ENCODE measurements around the gene BOC. TPM values are rescaled to one million over a fixed set of nuclear protein-coding genes. Genes with fewer than 3 reads are reported as not detected.

The BOC gene
- total and polyA plus RNA-seq, 2 of the 8 experiments (the other 6 are each of a cell fraction or from before 2014, with no cell fraction given) = 6.9 to 9.3 TPM

DNA sequence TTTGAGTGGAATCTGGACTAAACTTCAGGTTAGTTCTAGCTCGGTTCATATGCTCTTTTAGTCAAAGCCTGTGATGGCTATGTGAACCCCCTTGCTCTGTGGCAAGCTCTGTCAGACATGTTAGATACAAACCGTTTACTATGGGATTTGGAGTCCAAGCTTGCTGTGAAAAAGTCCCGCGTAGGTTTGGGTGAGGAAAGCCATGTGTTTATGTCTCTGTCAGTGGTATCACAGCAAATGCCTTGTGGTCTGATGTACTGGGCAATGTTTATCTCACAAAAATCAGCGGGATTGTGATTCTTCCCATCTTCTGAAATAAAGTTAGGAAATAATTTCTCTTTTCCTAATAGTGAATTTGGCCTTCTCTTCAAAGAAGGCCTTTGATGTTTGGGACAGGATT lies 5.0 kb downstream of the BOC start (continued):
- TF ChIP-seq EZH2 (IDR thresholded peaks at IDR 0.05; ENCODE audit: low read depth, low read length, severe bottlenecking) = no peak
- TF ChIP-seq, protein P1, sequence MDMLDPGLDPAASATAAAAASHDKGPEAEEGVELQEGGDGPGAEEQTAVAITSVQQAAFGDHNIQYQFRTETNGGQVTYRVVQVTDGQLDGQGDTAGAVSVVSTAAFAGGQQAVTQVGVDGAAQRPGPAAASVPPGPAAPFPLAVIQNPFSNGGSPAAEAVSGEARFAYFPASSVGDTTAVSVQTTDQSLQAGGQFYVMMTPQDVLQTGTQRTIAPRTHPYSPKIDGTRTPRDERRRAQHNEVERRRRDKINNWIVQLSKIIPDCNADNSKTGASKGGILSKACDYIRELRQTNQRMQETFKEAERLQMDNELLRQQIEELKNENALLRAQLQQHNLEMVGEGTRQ (IDR thresholded peaks at IDR 0.05; ENCODE audit: low read length) = no peak
- no peak for TF ChIP-seq ASH2L (IDR thresholded peaks at IDR 0.05; ENCODE audit: low read length)
- TF ChIP-seq, protein P2, sequence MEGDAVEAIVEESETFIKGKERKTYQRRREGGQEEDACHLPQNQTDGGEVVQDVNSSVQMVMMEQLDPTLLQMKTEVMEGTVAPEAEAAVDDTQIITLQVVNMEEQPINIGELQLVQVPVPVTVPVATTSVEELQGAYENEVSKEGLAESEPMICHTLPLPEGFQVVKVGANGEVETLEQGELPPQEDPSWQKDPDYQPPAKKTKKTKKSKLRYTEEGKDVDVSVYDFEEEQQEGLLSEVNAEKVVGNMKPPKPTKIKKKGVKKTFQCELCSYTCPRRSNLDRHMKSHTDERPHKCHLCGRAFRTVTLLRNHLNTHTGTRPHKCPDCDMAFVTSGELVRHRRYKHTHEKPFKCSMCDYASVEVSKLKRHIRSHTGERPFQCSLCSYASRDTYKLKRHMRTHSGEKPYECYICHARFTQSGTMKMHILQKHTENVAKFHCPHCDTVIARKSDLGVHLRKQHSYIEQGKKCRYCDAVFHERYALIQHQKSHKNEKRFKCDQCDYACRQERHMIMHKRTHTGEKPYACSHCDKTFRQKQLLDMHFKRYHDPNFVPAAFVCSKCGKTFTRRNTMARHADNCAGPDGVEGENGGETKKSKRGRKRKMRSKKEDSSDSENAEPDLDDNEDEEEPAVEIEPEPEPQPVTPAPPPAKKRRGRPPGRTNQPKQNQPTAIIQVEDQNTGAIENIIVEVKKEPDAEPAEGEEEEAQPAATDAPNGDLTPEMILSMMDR (IDR thresholded peaks at IDR 0.05; ENCODE audit: control extremely low read depth in 1 of 3, insufficient read depth in 1 of 3, low read depth in 1 of 3, low read length in 3 of 3) = no peak
- no peak for TF ChIP-seq SRF (IDR thresholded peaks at IDR 0.05; ENCODE audit: low read depth, low read length)
